Smooth muscle cell (in vitro differentiated cells): ENCODE data around the gene ZNF219. TPM values are rescaled to one million over a fixed set of nuclear protein-coding genes. Genes with fewer than 3 reads are reported as not detected.
A peak's percentile ranks its signal among the peaks of the same experiment; 100 is the strongest.

Experiments used
- DNase-seq: peaks from one replicate; lab custom pipeline; 2025; ENCODE audit not compliant: unreplicated experiment; lab: John Stamatoyannopoulos, UW
- H2AFZ ChIP-seq: fragments of 200-600 bp; sonication (generic); 2 replicates; pipeline ENCODE4 v1.6.0; 2016; ENCODE audit warnings: antibody characterized with exemption, low read depth, mild to moderate bottlenecking
- H3F3A ChIP-seq: fragments of 200-600 bp; sonication (generic); 2 replicates; pipeline ENCODE4 v1.6.0; 2017; ENCODE audit warnings: antibody characterized with exemption, low read depth
- H3K27ac ChIP-seq: fragments of 200-600 bp; sonication (generic); 2 replicates; pipeline ENCODE4 v1.5.1; 2016; ENCODE audit warnings: low read depth, mild to moderate bottlenecking
- H3K27me3 ChIP-seq: fragments of 200-600 bp; sonication (generic); 2 replicates; pipeline ENCODE4 v1.6.1; 2016; ENCODE audit warnings: low read depth, mild to moderate bottlenecking
- H3K36me3 ChIP-seq: fragments of 200-600 bp; sonication (generic); 2 replicates; pipeline ENCODE4 v1.5.1; 2016; ENCODE audit warnings: low read depth
- H3K4me1 ChIP-seq: fragments of 200-600 bp; sonication (generic); 2 replicates; pipeline ENCODE4 v1.5.1; 2016; ENCODE audit warnings: low read depth
- H3K4me2 ChIP-seq: fragments of 200-600 bp; sonication (generic); 2 replicates; pipeline ENCODE4 v1.6.0; 2016; ENCODE audit warnings: mild to moderate bottlenecking
- H3K4me3 ChIP-seq: fragments of 200-600 bp; sonication (generic); 2 replicates; pipeline ENCODE4 v1.5.1; 2016; ENCODE audit warnings: mild to moderate bottlenecking
- H3K79me2 ChIP-seq: fragments of 200-600 bp; sonication (generic); 2 replicates; pipeline ENCODE4 v1.6.0; 2016; ENCODE audit warnings: low read depth, mild to moderate bottlenecking
- H3K9ac ChIP-seq: fragments of 200-600 bp; sonication (generic); 2 replicates; pipeline ENCODE4 v1.6.0; 2016; ENCODE audit warnings: low read depth
- H3K9me3 ChIP-seq: fragments of 200-600 bp; sonication (generic); replicated peaks from 2 replicates; pipeline ENCODE4 v1.5.1; 2016; ENCODE audit warnings: low read depth
- H4K20me1 ChIP-seq: fragments of 200-600 bp; sonication (generic); 2 replicates; pipeline ENCODE4 v1.6.0; 2016; ENCODE audit warnings: low read depth
- CTCF ChIP-seq: fragments of 200-600 bp; sonication (generic); IDR thresholded peaks from 2 replicates; pipeline ENCODE4 v1.5.1; 2017; ENCODE audit warnings: borderline replicate concordance, mild to moderate bottlenecking, antibody characterized with exemption; ENCODE audit not compliant: insufficient read depth, poor library complexity, severe bottlenecking
- WGBS: methylation state at CpG from one replicate; pipeline ENCODE4 v1.1.7; 2016; ENCODE audit warnings: low lambda C conversion rate; 5-methylcytosine and 5-hydroxymethylcytosine counted together
- polyA plus RNA-seq: library from polyadenylated mRNA; unstranded; fragments of >200 nt; fragmentation: Nextera tagmentation; extraction: Ambion mirVana; gene quantifications from 2 replicates; pipeline ENCODE4 v1.2.1, GENCODE V29; 2016
- total RNA-seq: library from RNA; depleted of rRNA; stranded (reverse); fragments of >200 nt; gene quantifications from 2 replicates; pipeline ENCODE4 v1.2.3, GENCODE V29; 2014

ZNF219 gene
- 10.0 and 15.2 TPM in 2 replicates for total RNA-seq
- polyA plus RNA-seq: 8.8 and 12.6 TPM in 2 replicates

- Histone ChIP-seq H3K4me2 (peak within 1 kb of the TSS; percentile 96), H4K20me1 (peaks cover 23% of the 10 kb centered on the region), H3K4me3 (peak within 1 kb of the TSS; percentile 70), H2AFZ (peak within 1 kb of the TSS; percentile 86), H3K9ac (peak within 1 kb of the TSS; percentile 50), H3K36me3 (no peaks in the 10 kb centered on the region), H3F3A (peaks cover 37% of the 10 kb centered on the region), H3K79me2 (no peaks in the 10 kb centered on the region), H3K9me3 (no peaks in the 10 kb centered on the region), H3K27ac (peak within 1 kb of the TSS; percentile 68), H3K27me3 (no peaks in the 10 kb centered on the region), H3K4me1 (peaks cover 60% of the 10 kb centered on the region)
- no peak for DNase-seq
- WGBS: 0% methylated on average over 2 of the region's 90 CpGs
- TF ChIP-seq CTCF: no peak
These were observed at the start of gene ZNF219 for GRCh38 chr14:21098076-21098891. TSS of gene ZNF219 (minus strand) at chr14:21098655. CDS start at chr14:21093591, 5,064 bp downstream.

GRCh38 chr14:21145437-21145836, 47.0 kb upstream of the ZNF219 start:
- Histone ChIP-seq H3K4me3 (no peak overlapping the region), H3K36me3 (no peaks in the 10 kb centered on the region), H2AFZ (no peak overlapping the region), H3K27me3 (no peaks in the 10 kb centered on the region), H3K27ac (no peak overlapping the region), H3F3A (no peaks in the 10 kb centered on the region), H3K9ac (no peak overlapping the region), H4K20me1 (no peaks in the 10 kb centered on the region), H3K4me1 (no peaks in the 10 kb centered on the region), H3K9me3 (peaks cover 3% of the 10 kb centered on the region), H3K4me2 (no peak overlapping the region), H3K79me2 (no peaks in the 10 kb centered on the region)
- TF ChIP-seq CTCF: no peak
- DNase-seq: no peak

GRCh38 chr14:21142357-21142756, 43.9 kb upstream of the ZNF219 start:
- Histone ChIP-seq H2AFZ (no peak overlapping the region), H3K79me2 (no peaks in the 10 kb centered on the region), H3F3A (no peaks in the 10 kb centered on the region), H4K20me1 (no peaks in the 10 kb centered on the region), H3K4me1 (no peaks in the 10 kb centered on the region), H3K4me3 (no peak overlapping the region), H3K27me3 (no peaks in the 10 kb centered on the region), H3K9ac (no peak overlapping the region), H3K27ac (no peak overlapping the region), H3K4me2 (no peak overlapping the region), H3K36me3 (no peaks in the 10 kb centered on the region), H3K9me3 (peaks cover 3% of the 10 kb centered on the region)
- 92% methylated on average over 1 of the region's 1 CpG for WGBS
- DNase-seq: no peak
- TF ChIP-seq CTCF: no peak

GRCh38 chr14:21136024-21136423, 37.6 kb upstream of the ZNF219 start:
- Histone ChIP-seq H3K4me2 (no peak overlapping the region), H3K27me3 (no peaks in the 10 kb centered on the region), H3K4me3 (no peak overlapping the region), H3K9me3 (no peaks in the 10 kb centered on the region), H3K9ac (no peak overlapping the region), H3K27ac (no peak overlapping the region), H4K20me1 (no peaks in the 10 kb centered on the region), H3K79me2 (no peaks in the 10 kb centered on the region), H3K36me3 (no peaks in the 10 kb centered on the region), H2AFZ (no peak overlapping the region), H3K4me1 (no peaks in the 10 kb centered on the region), H3F3A (no peaks in the 10 kb centered on the region)
- 9% methylated on average over 1 of the region's 1 CpG for WGBS
- no peak for DNase-seq
- peak; percentile 74 for TF ChIP-seq CTCF
